Activated CD8-positive, alpha-beta T cell treated with anti-CD3 and anti-CD28 coated beads, Interleukin-2, amount 10 ng/mL, durations not matched to agents 7 days and 5 days (primary cell): ENCODE measurements around the gene PIP4K2A. TPM values are rescaled to one million over a fixed set of nuclear protein-coding genes. Genes with fewer than 3 reads are reported as not detected.
"Not testable (repeated sequence)": the region's sequence is repeated elsewhere in the genome, so short reads cannot be mapped to it uniquely, and the experiment has no call there.

Source experiments
- ATAC-seq: fragments of 150-1000 bp; cut with Tn5 transposase; one replicate; pipeline ENCODE4 v1.10.0; 2021; ENCODE audit warnings: moderate library complexity
- CTCF ChIA-PET: fragments of 350-600 bp; sonication (Branson Sonifier 250); formaldehyde crosslinking; loops from one replicate; lab custom pipeline; 2021; ENCODE audit warnings: antibody characterized with exemption; lab: Charles Lee
- POLR2A ChIA-PET: fragments of 350-600 bp; sonication (Branson Sonifier 250); formaldehyde crosslinking; loops from one replicate; lab custom pipeline; 2021; ENCODE audit warnings: antibody characterized with exemption; lab: Charles Lee
- DNase-seq: peaks from one replicate; pipeline ENCODE4 v3.0.0-alpha.2; 2020
- H3K27ac Mint-ChIP-seq: one replicate; pipeline ENCODE4 v1.8.0; 2021; ENCODE audit warnings: mild to moderate bottlenecking, mixed read lengths
- H3K27me3 Mint-ChIP-seq: one replicate; pipeline ENCODE4 v1.8.0; 2021; ENCODE audit warnings: low read depth, mixed read lengths
- H3K36me3 Mint-ChIP-seq: one replicate; pipeline ENCODE4 v1.8.0; 2021; ENCODE audit warnings: low read depth, mixed read lengths
- H3K4me1 Mint-ChIP-seq: one replicate; pipeline ENCODE4 v1.8.0; 2021; ENCODE audit warnings: low read depth, mixed read lengths
- H3K4me3 Mint-ChIP-seq: one replicate; pipeline ENCODE4 v1.8.0; 2021; ENCODE audit warnings: mild to moderate bottlenecking, mixed read lengths
- H3K9me3 Mint-ChIP-seq: one replicate; pipeline ENCODE4 v1.8.0; 2022; ENCODE audit warnings: mixed read lengths; ENCODE audit not compliant: insufficient read depth
- total RNA-seq, 2 experiments: library from RNA; stranded (reverse); gene quantifications; one replicate each; pipeline ENCODE4 v1.2.3, GENCODE V29; 2021

The PIP4K2A gene
- total RNA-seq, 2 experiments from 2014 or later, result 154 to 164 TPM

DNA sequence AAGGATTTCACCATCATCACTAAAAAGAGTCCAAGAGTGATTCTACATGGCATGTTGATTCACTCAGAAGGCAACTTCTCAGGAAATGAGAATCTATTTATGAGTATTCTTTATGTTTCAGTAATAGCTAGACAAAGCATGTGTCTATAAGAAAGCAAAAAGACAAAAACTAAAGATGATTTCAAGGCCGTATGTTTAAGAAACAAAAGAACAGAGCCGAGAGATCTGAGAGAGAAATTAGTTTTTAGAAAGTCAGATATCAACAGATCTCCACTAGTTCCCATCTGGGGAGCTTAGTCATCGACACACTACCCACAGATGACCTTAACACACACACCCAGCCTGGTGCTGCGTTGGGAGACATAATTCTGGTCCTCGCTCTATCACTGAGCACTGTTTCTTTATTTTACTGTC, 21.0 kb downstream of the PIP4K2A start:
- POLR2A ChIA-PET, result interaction anchor here (1.1 to 1.4 kb wide), 2 partner anchors 10 to 20 kb away, joined by 4 to 6 read pairs; partner anchors contain the start of gene PIP4K2A
- H3K4me1 Mint-ChIP-seq, result peaks cover 76% of the 10 kb centered on the region
- H3K27ac Mint-ChIP-seq, result peak overlapping the region; percentile 10
- peak; percentile 20 for DNase-seq
- no peak overlapping the region for H3K4me3 Mint-ChIP-seq
- ATAC-seq, result peak; percentile 46
- H3K9me3 Mint-ChIP-seq, result no peaks in the 10 kb centered on the region
- no peaks in the 10 kb centered on the region for H3K27me3 Mint-ChIP-seq
- CTCF ChIA-PET, result interaction anchor here (0.9 to 2.6 kb wide), 4 partner anchors 11 to 49 kb away, joined by 3 to 7 read pairs (median 6); no protein-coding TSS in a partner anchor
- H3K36me3 Mint-ChIP-seq, result peaks cover 42% of the 10 kb centered on the region

- ATAC-seq, H3K9me3 Mint-ChIP-seq, H3K27ac Mint-ChIP-seq, H3K27me3 Mint-ChIP-seq, H3K4me3 Mint-ChIP-seq, DNase-seq: not testable (repeated sequence)
- Mint-ChIP-seq H3K36me3 (peaks cover 44% of the 10 kb centered on the region), H3K4me1 (peaks cover 85% of the 10 kb centered on the region)
- ChIA-PET CTCF (interaction anchor here (0.8 to 2.6 kb wide), 4 partner anchors 9 to 30 kb away, joined by 3 to 7 read pairs (median 4); no protein-coding TSS in a partner anchor), POLR2A (interaction anchor here (0.6 to 2.5 kb wide), 5 partner anchors 12 to 128 kb away, joined by 3 to 10 read pairs (median 3); no protein-coding TSS in a partner anchor)
Measured at GRCh38 chr10:22692119-22692518, 22.3 kb downstream of the PIP4K2A start.

GRCh38 chr10:22690614-22691431, 23.6 kb downstream of the PIP4K2A start:
- Mint-ChIP-seq H3K9me3 (no peaks in the 10 kb centered on the region), H3K27ac (no peak overlapping the region), H3K4me1 (peaks cover 85% of the 10 kb centered on the region), H3K36me3 (peaks cover 49% of the 10 kb centered on the region), H3K4me3 (no peak overlapping the region), H3K27me3 (no peaks in the 10 kb centered on the region)
- ChIA-PET POLR2A (interaction anchor here (1.2 to 2.5 kb wide), 2 partner anchors 13 to 22 kb away, joined by 5 to 10 read pairs; no protein-coding TSS in a partner anchor), CTCF (interaction anchor here (0.9 to 2.6 kb wide), 4 partner anchors 9 to 37 kb away, joined by 3 to 7 read pairs (median 4); no protein-coding TSS in a partner anchor)
- no peak for ATAC-seq
- DNase-seq, result no peak

DNA sequence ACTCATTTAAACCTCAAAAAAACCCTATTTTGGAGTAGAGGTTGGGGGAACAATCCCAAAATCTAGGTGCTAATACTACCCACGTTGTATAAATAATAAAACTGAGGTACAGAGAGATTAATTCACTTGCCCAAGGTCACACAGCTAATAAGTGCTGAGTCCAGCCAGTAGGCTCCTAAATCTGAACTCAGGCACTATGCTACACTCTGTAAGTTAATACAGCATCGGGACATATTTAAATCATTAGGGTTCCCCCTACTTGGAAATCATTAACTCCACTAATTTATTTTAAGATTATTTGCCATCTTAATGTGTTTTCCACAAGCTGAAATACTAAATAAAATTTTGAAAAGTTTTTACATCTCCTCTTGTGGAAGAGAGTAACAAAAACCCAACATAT, 24.2 kb downstream of the PIP4K2A start:
- no peak overlapping the region for H3K4me3 Mint-ChIP-seq
- ChIA-PET CTCF (interaction anchor here (1.3 kb wide), 1 partner anchor 9 kb away, joined by 5 read pairs; no protein-coding TSS in a partner anchor), POLR2A (interaction anchor here (2.5 kb wide), 1 partner anchor 23 kb away, joined by 10 read pairs; no protein-coding TSS in a partner anchor)
- H3K36me3 Mint-ChIP-seq, result peaks cover 51% of the 10 kb centered on the region
- DNase-seq (no peak), ATAC-seq (no peak)
- no peaks in the 10 kb centered on the region for H3K27me3 Mint-ChIP-seq
- H3K9me3 Mint-ChIP-seq, result no peaks in the 10 kb centered on the region
- peaks cover 85% of the 10 kb centered on the region for H3K4me1 Mint-ChIP-seq
- H3K27ac Mint-ChIP-seq, result no peak overlapping the region

DNA sequence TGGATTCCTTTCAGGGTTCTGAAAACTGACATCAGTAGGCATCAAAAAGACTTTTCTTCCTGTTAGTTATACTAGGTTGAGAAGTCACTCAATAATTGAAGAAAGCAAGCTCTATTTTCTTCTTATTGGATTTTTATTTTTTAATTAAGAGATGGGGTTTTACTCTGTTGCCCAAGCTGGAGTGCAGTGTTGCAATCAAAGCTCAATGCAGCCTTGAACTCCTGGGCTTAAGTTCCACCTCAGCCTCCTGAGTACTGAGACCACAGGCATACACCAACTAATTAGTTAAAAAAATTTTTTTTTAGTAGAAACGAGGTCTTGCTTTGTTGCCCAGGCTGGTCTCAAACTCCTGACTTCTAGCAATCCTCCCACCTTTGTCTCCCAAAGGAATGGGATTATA, 28.0 kb downstream of the PIP4K2A start:
- Mint-ChIP-seq H3K27me3 (no peaks in the 10 kb centered on the region), H3K27ac (no peak overlapping the region), H3K9me3 (no peaks in the 10 kb centered on the region), H3K4me1 (peaks cover 87% of the 10 kb centered on the region), H3K4me3 (no peak overlapping the region), H3K36me3 (peaks cover 43% of the 10 kb centered on the region)
- ATAC-seq (no peak), DNase-seq (no peak)
- POLR2A ChIA-PET, result no interaction called here
- CTCF ChIA-PET, result no interaction called here

DNA sequence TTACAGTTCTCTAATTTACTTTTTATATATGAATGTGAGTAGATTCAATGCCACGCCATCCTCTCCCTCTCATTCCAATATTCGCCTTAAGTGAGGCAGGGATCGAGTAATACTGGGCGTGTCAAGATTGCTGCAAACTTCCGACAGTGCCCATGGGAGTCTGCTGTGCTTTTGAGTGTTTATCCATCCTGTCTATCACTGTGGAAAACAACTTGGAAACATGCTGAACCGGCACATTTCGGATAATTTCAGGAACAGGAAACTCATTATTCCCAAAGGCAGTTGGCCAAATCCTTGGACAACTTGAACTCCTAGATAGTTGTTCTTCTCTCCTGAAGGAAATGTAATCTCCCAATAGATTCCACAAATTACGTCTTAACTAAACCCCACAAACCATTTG, 28.5 kb downstream of the PIP4K2A start:
- ChIA-PET CTCF (interaction anchor here (1.3 kb wide), 1 partner anchor 35 kb away, joined by 3 read pairs; no protein-coding TSS in a partner anchor), POLR2A (no interaction called here)
- no peak overlapping the region for H3K27ac Mint-ChIP-seq

DNA sequence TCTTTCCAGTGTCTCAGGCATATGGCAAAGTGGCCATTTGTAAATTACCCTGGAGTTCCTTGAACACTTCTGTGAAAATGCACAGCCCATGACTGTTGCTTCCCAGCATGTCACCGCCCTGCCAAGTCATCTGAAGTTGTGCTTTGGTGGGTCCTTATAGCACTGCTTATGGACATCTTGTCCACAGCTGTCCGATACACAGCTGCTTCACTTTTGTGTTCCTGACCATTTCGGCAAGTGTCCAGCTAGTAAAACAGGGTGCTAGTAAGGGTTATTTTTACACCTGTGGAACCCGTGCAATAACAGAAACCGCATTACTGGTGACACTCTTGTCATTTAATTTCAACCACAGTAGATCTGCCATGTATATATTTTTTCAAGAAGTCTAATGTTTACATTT, 29.7 kb downstream of the PIP4K2A start:
- Mint-ChIP-seq H3K4me1 (peaks cover 87% of the 10 kb centered on the region), H3K36me3 (peaks cover 44% of the 10 kb centered on the region), H3K27ac (peak overlapping the region; percentile 58), H3K9me3 (no peaks in the 10 kb centered on the region), H3K27me3 (no peaks in the 10 kb centered on the region), H3K4me3 (peak overlapping the region; percentile 42)
- CTCF ChIA-PET, result interaction anchor here (1.0 to 1.3 kb wide), 4 partner anchors 18 to 34 kb away, joined by 3 to 5 read pairs (median 3); no protein-coding TSS in a partner anchor
- DNase-seq (peak; percentile 22), ATAC-seq (no peak)
- POLR2A ChIA-PET, result interaction anchor here (3.1 to 4.7 kb wide), 4 partner anchors 16 to 30 kb away, joined by 15 to 35 read pairs (median 18); partner anchors contain the start of gene PIP4K2A

More for the DNA sequence above, 28.5 kb downstream of the PIP4K2A start:
- Mint-ChIP-seq H3K4me1 (peaks cover 87% of the 10 kb centered on the region), H3K27me3 (no peaks in the 10 kb centered on the region), H3K36me3 (peaks cover 43% of the 10 kb centered on the region), H3K4me3 (no peak overlapping the region), H3K9me3 (no peaks in the 10 kb centered on the region)
- ATAC-seq (no peak), DNase-seq (no peak)

GRCh38 chr10:22683140-22683389, 31.3 kb downstream of the PIP4K2A start:
- POLR2A ChIA-PET, result interaction anchor here (1.0 to 4.7 kb wide), 12 partner anchors 10 to 72 kb away, joined by 3 to 35 read pairs (median 14); partner anchors contain the start of gene PIP4K2A
- CTCF ChIA-PET, result interaction anchor here (0.9 to 2.4 kb wide), 7 partner anchors 10 to 109 kb away, joined by 3 to 7 read pairs (median 4); no protein-coding TSS in a partner anchor
- H3K4me3 Mint-ChIP-seq, result peak overlapping the region; percentile 61
- no peaks in the 10 kb centered on the region for H3K27me3 Mint-ChIP-seq
- no peaks in the 10 kb centered on the region for H3K9me3 Mint-ChIP-seq
- H3K4me1 Mint-ChIP-seq, result peaks cover 86% of the 10 kb centered on the region
- peak overlapping the region; percentile 99 for H3K27ac Mint-ChIP-seq
- DNase-seq, result no peak
- peaks cover 44% of the 10 kb centered on the region for H3K36me3 Mint-ChIP-seq
- ATAC-seq, result peak; percentile 45

DNA sequence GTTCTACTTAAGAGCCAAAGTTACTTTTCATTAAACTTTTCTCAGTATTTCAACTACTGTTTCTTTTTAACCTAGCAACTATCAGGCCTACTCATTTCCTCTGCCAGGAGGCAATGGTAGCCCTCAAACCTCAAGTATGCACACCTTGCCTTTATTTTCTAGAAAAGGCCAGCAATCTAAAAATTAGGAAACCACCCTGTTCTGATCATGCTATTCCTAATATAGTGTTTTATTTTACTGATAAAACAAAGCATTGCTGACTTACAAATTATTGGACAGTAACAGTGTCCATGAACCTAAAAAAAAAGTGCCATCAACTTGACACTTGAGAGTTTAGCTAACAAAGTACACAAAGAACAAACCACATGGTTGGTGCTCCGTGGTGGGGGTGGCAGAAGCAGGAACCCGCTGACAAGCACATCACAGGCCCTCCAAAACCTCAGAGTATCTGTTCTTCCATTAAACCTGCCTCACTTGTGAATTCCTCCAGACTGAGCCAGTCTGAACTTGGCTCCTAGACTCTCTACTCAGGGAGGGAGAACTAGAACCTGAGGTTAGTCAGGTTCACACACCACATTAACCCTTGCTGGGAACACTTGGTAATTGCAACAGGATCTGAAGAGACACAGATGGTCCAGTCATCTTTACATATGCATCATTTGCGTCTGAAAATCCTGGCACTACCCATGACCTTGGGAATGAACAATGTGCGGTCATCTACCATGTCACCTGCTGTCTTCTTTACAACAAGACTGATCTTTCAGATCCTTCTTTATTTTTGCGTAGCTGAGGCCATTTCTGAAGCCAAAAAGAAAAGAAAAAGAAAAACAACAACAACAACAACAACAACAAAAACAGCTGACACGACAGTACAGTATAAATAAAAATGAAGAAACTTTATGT, 31.9 kb downstream of the PIP4K2A start:
- Mint-ChIP-seq H3K4me1 (peaks cover 87% of the 10 kb centered on the region), H3K9me3 (no peaks in the 10 kb centered on the region), H3K27me3 (no peaks in the 10 kb centered on the region), H3K4me3 (peak overlapping the region; percentile 61), H3K36me3 (peaks cover 45% of the 10 kb centered on the region), H3K27ac (peak overlapping the region; percentile 99)
- peak; percentile 67 for ATAC-seq
- POLR2A ChIA-PET, result interaction anchor here (1.1 to 4.7 kb wide), 12 partner anchors 11 to 71 kb away, joined by 3 to 35 read pairs (median 14); partner anchors contain the start of gene PIP4K2A
- CTCF ChIA-PET, result interaction anchor here (0.7 to 2.4 kb wide), 16 partner anchors 10 to 108 kb away, joined by 3 to 10 read pairs (median 3); no protein-coding TSS in a partner anchor
- peak; percentile 86 for DNase-seq

DNA sequence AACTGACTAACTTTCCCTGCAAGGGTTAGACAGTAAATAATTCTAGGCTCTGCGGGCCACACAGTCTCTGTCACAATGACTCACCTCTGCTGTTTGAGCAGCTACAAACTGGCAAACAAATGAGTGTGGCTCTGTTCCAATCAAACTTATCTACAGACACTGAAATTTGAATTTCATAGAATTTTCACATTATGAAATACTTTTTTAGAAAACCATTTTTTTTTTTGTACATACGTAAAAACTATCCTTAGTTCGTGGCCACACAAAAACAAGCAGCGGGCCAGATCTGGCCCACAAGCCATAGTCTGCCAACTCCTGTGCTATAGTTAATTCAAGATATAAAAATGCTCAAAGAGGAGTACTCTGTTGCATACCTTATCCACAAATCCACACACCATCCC, 32.6 kb downstream of the PIP4K2A start:
- Mint-ChIP-seq H3K27me3 (no peaks in the 10 kb centered on the region), H3K36me3 (peaks cover 42% of the 10 kb centered on the region), H3K4me3 (peak overlapping the region; percentile 61), H3K4me1 (peaks cover 87% of the 10 kb centered on the region), H3K27ac (peak overlapping the region; percentile 99), H3K9me3 (no peaks in the 10 kb centered on the region)
- DNase-seq (peak; percentile 71), ATAC-seq (peak; percentile 67)
- POLR2A ChIA-PET, result interaction anchor here (0.6 to 4.7 kb wide), 13 partner anchors 13 to 76 kb away, joined by 3 to 35 read pairs (median 13); partner anchors contain the start of gene PIP4K2A
- CTCF ChIA-PET, result interaction anchor here (0.7 to 2.4 kb wide), 14 partner anchors 10 to 90 kb away, joined by 3 to 10 read pairs (median 3); no protein-coding TSS in a partner anchor
